Trophoblast cell (in vitro differentiated cells and primary cell): ENCODE measurements around the gene RPLP2.

Experiments used
- DNase-seq, 2 donors: peaks; one replicate each; pipeline ENCODE4 v3.0.0-alpha.2; 2016
- H2AFZ ChIP-seq: 2 replicates; pipeline ENCODE4 v1.6.1; 2013; ENCODE audit warnings: low read length, moderate library complexity, mild to moderate bottlenecking; ENCODE audit not compliant: insufficient read depth, poor library complexity
- H2AK5ac ChIP-seq: 2 replicates; pipeline ENCODE4 v1.6.1; 2013; ENCODE audit warnings: mild to moderate bottlenecking, low read length
- H2BK120ac ChIP-seq: 2 replicates; pipeline ENCODE4 v1.6.1; 2013; ENCODE audit warnings: low read length, mild to moderate bottlenecking, moderate library complexity; ENCODE audit not compliant: insufficient read depth, poor library complexity
- H2BK12ac ChIP-seq: 2 replicates; pipeline ENCODE4 v1.6.1; 2013; ENCODE audit warnings: mild to moderate bottlenecking, low read length, moderate library complexity
- H2BK5ac ChIP-seq: 2 replicates; pipeline ENCODE4 v1.6.1; 2013; ENCODE audit warnings: low read length, low read depth, moderate library complexity, mild to moderate bottlenecking; ENCODE audit not compliant: poor library complexity
- H3K14ac ChIP-seq: 2 replicates; pipeline ENCODE4 v1.6.1; 2013; ENCODE audit warnings: mild to moderate bottlenecking, low read length
- H3K18ac ChIP-seq: 2 replicates; pipeline ENCODE4 v1.6.1; 2013; ENCODE audit warnings: mild to moderate bottlenecking, low read length
- H3K23ac ChIP-seq: 2 replicates; pipeline ENCODE4 v1.6.1; 2013; ENCODE audit warnings: low read length
- H3K27ac ChIP-seq: 2 replicates; pipeline ENCODE4 v1.5.1; 2013; ENCODE audit warnings: low read depth, mild to moderate bottlenecking, inconsistent platforms, low read length, moderate library complexity
- H3K27me3 ChIP-seq: 2 replicates; pipeline ENCODE4 v1.6.1; 2013; ENCODE audit warnings: inconsistent platforms, mild to moderate bottlenecking, low read length, moderate library complexity; ENCODE audit not compliant: insufficient read depth
- H3K36me3 ChIP-seq, 2 experiments: 1 replicate in 1 of 2; 2 replicates in 1 of 2; pipeline ENCODE4 v1.6.1; 2013; ENCODE audit warnings: low read length in 2 of 2, mild to moderate bottlenecking in 2 of 2, moderate library complexity in 1 of 2; ENCODE audit not compliant: insufficient read depth in 2 of 2, control insufficient read depth in 1 of 2
- H3K4ac ChIP-seq: 2 replicates; pipeline ENCODE4 v1.6.1; 2013; ENCODE audit warnings: low read depth, mild to moderate bottlenecking, low read length, moderate library complexity
- H3K4me1 ChIP-seq, 2 experiments: 1 replicate in 1 of 2; 2 replicates in 1 of 2; pipeline ENCODE4 v1.6.1; 2013; ENCODE audit warnings: low read length in 2 of 2, mild to moderate bottlenecking in 2 of 2, moderate library complexity in 1 of 2; ENCODE audit not compliant: insufficient read depth in 2 of 2, control insufficient read depth in 1 of 2
- H3K4me2 ChIP-seq: 2 replicates; pipeline ENCODE4 v1.6.1; 2013; ENCODE audit warnings: inconsistent platforms, mild to moderate bottlenecking, low read length, moderate library complexity
- H3K4me3 ChIP-seq: 2 replicates; pipeline ENCODE4 v1.5.1; 2013; ENCODE audit warnings: mild to moderate bottlenecking, low read depth, low read length, inconsistent platforms
- H3K79me1 ChIP-seq: one replicate; pipeline ENCODE4 v1.6.1; 2013; ENCODE audit warnings: low read length
- H3K79me2 ChIP-seq: 2 replicates; pipeline ENCODE4 v1.6.1; 2013; ENCODE audit warnings: low read length, mild to moderate bottlenecking; ENCODE audit not compliant: control insufficient read depth, insufficient read depth, poor library complexity
- H3K9ac ChIP-seq: 2 replicates; pipeline ENCODE4 v1.6.1; 2013; ENCODE audit warnings: mild to moderate bottlenecking, low read length
- H3K9me3 ChIP-seq: 2 replicates; pipeline ENCODE4 v1.6.1; 2013; ENCODE audit warnings: low read depth, mild to moderate bottlenecking, control low read depth, inconsistent platforms, low read length; ENCODE audit not compliant: insufficient read depth
- H4K12ac ChIP-seq: 2 replicates; pipeline ENCODE4 v1.6.1; 2013; ENCODE audit warnings: low read depth, mild to moderate bottlenecking, low read length, moderate library complexity
- H4K8ac ChIP-seq: 2 replicates; pipeline ENCODE4 v1.6.1; 2013; ENCODE audit warnings: low read depth, mild to moderate bottlenecking, low read length, moderate library complexity
- H4K91ac ChIP-seq: one replicate; pipeline ENCODE4 v1.6.1; 2013; ENCODE audit warnings: low read depth, mild to moderate bottlenecking, low read length, moderate library complexity
- WGBS: extraction: QIAGEN DNeasy Blood & Tissue Kit; methylation state at CpG from one replicate; pipeline ENCODE4 v1.1.7; 2013; ENCODE audit warnings: missing lambda C conversion rate; ENCODE audit not compliant: insufficient read length, insufficient coverage; ENCODE audit errors: extremely low coverage; 5-methylcytosine and 5-hydroxymethylcytosine counted together

RPLP2 gene

GRCh38 chr11:838441-839279 is 28.9 kb downstream of the RPLP2 start:
- no peak overlapping the region for H3K27ac ChIP-seq
- H4K8ac ChIP-seq, result no peak overlapping the region
- H4K12ac ChIP-seq, result no peak overlapping the region
- no peak overlapping the region for H2AFZ ChIP-seq
- DNase-seq, result no peak
- no peak overlapping the region for H2BK120ac ChIP-seq
- peaks cover 14% of the 10 kb centered on the region for H3K79me2 ChIP-seq
- no peak overlapping the region for H4K91ac ChIP-seq
- peaks cover 13% of the 10 kb centered on the region for H3K79me1 ChIP-seq
- H3K18ac ChIP-seq, result no peak overlapping the region
- peaks cover 21 to 23% of the 10 kb centered on the region in 2 experiments for H3K4me1 ChIP-seq
- no CpG with 5 or more reads among the region's 17 CpGs for WGBS
- no peak overlapping the region for H3K4ac ChIP-seq
- no peak overlapping the region for H2BK5ac ChIP-seq
- H3K9me3 ChIP-seq, result no peaks in the 10 kb centered on the region
- H3K27me3 ChIP-seq, result no peaks in the 10 kb centered on the region
- H3K14ac ChIP-seq, result no peak overlapping the region
- H2BK12ac ChIP-seq, result no peak overlapping the region
- peaks cover 55 to 59% of the 10 kb centered on the region in 2 experiments for H3K36me3 ChIP-seq
- H3K4me3 ChIP-seq, result no peak overlapping the region
- H3K23ac ChIP-seq, result no peak overlapping the region
- H3K9ac ChIP-seq, result no peak overlapping the region
- no peak overlapping the region for H2AK5ac ChIP-seq
- H3K4me2 ChIP-seq, result no peak overlapping the region

- Histone ChIP-seq H3K9me3 (no peaks in the 10 kb centered on the region), H2AFZ (no peak overlapping the region), H2BK12ac (no peak overlapping the region), H2AK5ac (no peak overlapping the region), H2BK120ac (no peak overlapping the region), H4K91ac (no peak overlapping the region), H2BK5ac (no peak overlapping the region), H3K4me1 (peaks cover 22 to 25% of the 10 kb centered on the region in 2 experiments), H3K14ac (no peak overlapping the region), H3K27me3 (no peaks in the 10 kb centered on the region), H3K36me3 (peaks cover 55 to 59% of the 10 kb centered on the region in 2 experiments), H3K4me2 (no peak overlapping the region), H3K18ac (no peak overlapping the region), H3K79me2 (peaks cover 10% of the 10 kb centered on the region), H3K4ac (no peak overlapping the region), H3K27ac (no peak overlapping the region), H4K12ac (no peak overlapping the region), H3K4me3 (no peak overlapping the region), H3K9ac (no peak overlapping the region), H3K79me1 (peaks cover 13% of the 10 kb centered on the region), H4K8ac (no peak overlapping the region), H3K23ac (no peak overlapping the region)
- no peak for DNase-seq
- WGBS, result no CpG with 5 or more reads among the region's 5 CpGs
Measured at GRCh38 chr11:839280-839623, 29.5 kb downstream of the RPLP2 start.

GRCh38 chr11:839875-840617 is 30.3 kb downstream of the RPLP2 start:
- H2BK12ac ChIP-seq, result no peak overlapping the region

GRCh38 chr11:841981-842369 is 32.2 kb downstream of the RPLP2 start:
- peak overlapping the region; percentile 70 for H3K4ac ChIP-seq
- H2AK5ac ChIP-seq, result peak overlapping the region; percentile 44
- WGBS, result no CpG with 5 or more reads among the region's 27 CpGs
- peak overlapping the region; percentile 68 for H3K14ac ChIP-seq
- no peaks in the 10 kb centered on the region for H3K27me3 ChIP-seq
- peak overlapping the region; percentile 90 for H2AFZ ChIP-seq
- H3K36me3 ChIP-seq, result peaks cover 41 to 44% of the 10 kb centered on the region in 2 experiments
- H3K79me1 ChIP-seq, result peaks cover 13% of the 10 kb centered on the region
- H2BK12ac ChIP-seq, result no peak overlapping the region
- peak overlapping the region; percentile 76 for H4K12ac ChIP-seq
- no peak overlapping the region for H3K23ac ChIP-seq
- H3K4me1 ChIP-seq, result peaks cover 19 to 25% of the 10 kb centered on the region in 2 experiments
- peak overlapping the region; percentile 91 for H3K9ac ChIP-seq
- peak overlapping the region; percentile 76 for H3K27ac ChIP-seq
- peak overlapping the region; percentile 88 for H3K4me2 ChIP-seq
- H4K8ac ChIP-seq, result peak overlapping the region; percentile 55
- H2BK5ac ChIP-seq, result peak overlapping the region; percentile 99
- peaks cover 10% of the 10 kb centered on the region for H3K79me2 ChIP-seq
- peak overlapping the region; percentile 97 for H3K4me3 ChIP-seq
- peak in 1 of 2 donors; percentile 57 for DNase-seq
- H4K91ac ChIP-seq, result peak overlapping the region; percentile 99
- no peaks in the 10 kb centered on the region for H3K9me3 ChIP-seq
- H3K18ac ChIP-seq, result peak overlapping the region; percentile 86
- H2BK120ac ChIP-seq, result no peak overlapping the region

More at GRCh38 chr11:839875-840617, 30.3 kb downstream of the RPLP2 start:
- Histone ChIP-seq H4K8ac (no peak overlapping the region), H3K14ac (no peak overlapping the region), H3K79me1 (peaks cover 13% of the 10 kb centered on the region), H3K27me3 (no peaks in the 10 kb centered on the region), H3K9ac (no peak overlapping the region), H4K12ac (no peak overlapping the region), H2AK5ac (no peak overlapping the region), H3K4me2 (no peak overlapping the region), H3K4me3 (no peak overlapping the region), H3K36me3 (peaks cover 53 to 56% of the 10 kb centered on the region in 2 experiments), H3K9me3 (no peaks in the 10 kb centered on the region), H3K18ac (no peak overlapping the region), H2AFZ (no peak overlapping the region), H4K91ac (no peak overlapping the region), H2BK5ac (no peak overlapping the region), H3K4me1 (peaks cover 17 to 23% of the 10 kb centered on the region in 2 experiments), H3K23ac (no peak overlapping the region), H2BK120ac (no peak overlapping the region), H3K4ac (no peak overlapping the region), H3K79me2 (peaks cover 10% of the 10 kb centered on the region), H3K27ac (no peak overlapping the region)
- no peak for DNase-seq
- WGBS, result no CpG with 5 or more reads among the region's 25 CpGs
